Caki2 (cell line): Measurements from ENCODE around the gene CBR3. TPM values are rescaled to one million over a fixed set of nuclear protein-coding genes. Genes with fewer than 3 reads are reported as not detected.
"Not testable (repeated sequence)": the region's sequence is repeated elsewhere in the genome, so short reads cannot be mapped to it uniquely, and the experiment has no call there.

Experiments
- DNase-seq: peaks from one replicate; pipeline ENCODE4 v3.0.0-alpha.2; 2015; ENCODE audit warnings: low read depth
- in situ Hi-C: cut with HindIII; loops from 2 replicates; pipeline ENCODE4 v1.10.0; 2016; ENCODE audit warnings: low sequenced_read_pairs, low pct_unique_long_range_greater_than_20kb, mixed read lengths
- total RNA-seq: library from RNA; depleted of rRNA; stranded (reverse); fragments of >200 nt; shearing (Covaris generic); gene quantifications from 2 replicates; pipeline ENCODE4 v1.2.3, GENCODE V29; 2014; ENCODE audit warnings: low replicate concordance

Gene CBR3
- total RNA-seq, 1 experiment from 2014 or later = 25.5 TPM

DNA sequence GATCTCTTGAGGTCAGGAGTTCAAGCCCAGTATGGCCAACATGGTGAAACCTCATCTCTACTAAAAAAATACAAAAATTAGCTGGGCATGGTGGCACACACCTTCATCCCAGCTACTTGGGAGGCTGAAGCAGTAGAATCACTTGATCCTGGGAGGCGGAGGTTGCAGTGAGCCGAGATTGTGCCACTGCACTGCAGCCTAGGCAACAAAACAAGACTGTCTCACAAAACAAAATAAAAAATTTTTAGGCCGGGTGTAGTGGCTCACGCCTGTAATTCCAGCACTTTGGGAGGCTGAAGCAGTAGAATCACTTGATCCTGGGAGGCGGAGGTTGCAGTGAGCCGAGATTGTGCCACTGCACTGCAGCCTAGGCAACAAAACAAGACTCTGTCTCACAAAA is 9.4 kb downstream of the CBR3 start:
- DNase-seq, in situ Hi-C loops: not testable (repeated sequence)

DNA sequence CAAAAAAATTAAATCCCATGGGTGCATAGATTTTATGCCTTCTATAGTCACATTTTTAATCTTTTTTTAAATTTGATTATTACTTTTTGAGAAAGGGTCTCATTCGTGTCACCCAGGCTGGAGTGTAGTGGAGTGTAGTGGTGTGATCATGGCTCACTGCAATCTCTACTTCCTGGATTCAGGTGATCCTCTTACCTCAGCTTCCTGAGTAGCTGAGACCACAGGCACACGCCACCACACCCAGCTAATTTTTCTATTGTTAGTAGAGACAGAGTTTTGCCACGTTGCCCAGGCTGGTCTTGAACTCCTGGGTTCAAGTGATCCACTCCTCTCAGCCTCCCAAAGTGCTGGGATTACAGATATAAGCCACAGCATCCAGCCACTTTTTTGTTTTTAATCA is 10.4 kb downstream of the CBR3 start:
- in situ Hi-C loops = no loop called here
- DNase-seq = no peak

DNA sequence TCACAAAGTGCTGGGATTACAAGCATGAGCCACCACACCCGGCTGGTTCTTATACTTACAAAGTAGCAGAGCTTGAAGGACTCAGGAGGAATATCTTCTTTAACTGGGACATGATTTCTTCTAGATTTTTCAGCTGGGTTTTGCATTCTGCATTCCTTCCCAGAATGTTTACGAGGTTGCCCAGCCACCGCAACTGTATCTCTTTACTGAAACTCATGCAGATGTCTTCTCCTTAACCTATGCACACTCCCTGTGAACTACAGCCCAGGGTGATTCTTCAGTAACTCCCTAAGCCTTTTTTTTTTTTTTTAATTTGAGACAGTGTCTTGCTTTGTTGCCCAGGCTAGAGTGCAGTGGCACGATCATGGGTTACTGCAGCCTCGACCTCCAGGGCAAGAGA is 13.0 kb downstream of the CBR3 start:
- DNase-seq = no peak
- in situ Hi-C loops = no loop called here

DNA sequence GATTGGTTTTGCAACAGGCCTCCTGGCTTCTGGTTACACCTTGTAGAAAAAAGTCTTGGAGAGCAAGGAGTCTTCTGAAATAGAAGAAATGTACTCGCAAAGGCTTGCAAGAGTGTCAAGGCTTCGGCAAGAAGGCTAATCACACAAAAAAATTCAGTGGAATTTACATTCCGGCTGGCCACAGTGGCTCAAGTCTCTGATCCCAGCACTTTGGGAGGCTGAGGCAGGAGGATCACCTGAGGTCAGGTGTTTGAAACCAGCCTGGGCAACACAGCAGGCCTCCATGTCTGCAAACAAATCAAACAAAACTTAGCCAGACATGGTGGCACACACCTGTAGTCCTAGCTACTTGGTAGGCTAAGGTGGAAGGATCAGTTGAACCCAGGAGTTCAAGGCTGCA is 14.0 kb downstream of the CBR3 start:
- DNase-seq = no peak
- in situ Hi-C loops = no loop called here

DNA sequence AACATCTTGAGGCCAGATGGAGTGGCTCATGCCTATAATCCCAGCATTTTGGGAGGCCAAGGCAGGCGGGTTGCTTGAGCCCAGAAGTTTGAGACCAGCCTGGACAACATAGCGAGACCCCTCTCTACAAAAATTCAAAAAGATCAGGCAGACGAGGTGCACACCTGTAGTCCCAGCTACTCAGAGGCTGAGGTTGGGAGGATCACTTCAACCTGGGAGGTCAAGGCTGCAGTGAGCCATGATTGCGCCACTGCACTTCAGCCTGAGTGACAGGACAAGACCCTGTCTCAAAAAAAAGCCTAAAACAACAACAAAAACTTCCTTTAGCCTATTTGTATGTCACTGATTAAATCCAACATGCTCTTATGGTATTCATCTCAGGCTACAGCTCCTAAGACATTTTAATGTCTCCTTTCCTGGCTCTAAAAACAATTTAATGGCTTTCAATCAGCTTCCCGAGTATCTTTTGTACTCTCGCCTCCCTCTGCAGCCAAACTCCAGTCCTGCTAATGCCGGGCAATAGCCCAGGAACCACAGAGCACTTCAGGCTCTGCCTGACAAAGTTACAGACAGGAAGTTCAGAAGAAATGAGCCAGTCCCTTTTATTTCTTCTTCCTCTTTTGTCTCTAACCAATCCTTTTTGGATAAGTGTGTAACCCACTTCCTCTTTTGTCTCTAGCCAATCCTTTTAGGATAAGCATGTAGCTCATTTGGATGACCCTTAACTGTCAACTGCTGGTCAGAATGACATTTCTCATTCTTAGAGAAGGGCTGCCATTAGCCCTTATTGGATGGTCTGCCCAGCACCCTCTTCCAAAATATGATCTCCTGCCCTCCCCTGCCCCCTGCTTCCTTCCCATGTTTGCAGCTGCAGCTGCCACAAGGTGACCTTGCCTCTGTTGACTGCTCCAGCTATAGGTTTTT is 15.2 kb downstream of the CBR3 start:
- in situ Hi-C loops = no loop called here
- no peak for DNase-seq

DNA sequence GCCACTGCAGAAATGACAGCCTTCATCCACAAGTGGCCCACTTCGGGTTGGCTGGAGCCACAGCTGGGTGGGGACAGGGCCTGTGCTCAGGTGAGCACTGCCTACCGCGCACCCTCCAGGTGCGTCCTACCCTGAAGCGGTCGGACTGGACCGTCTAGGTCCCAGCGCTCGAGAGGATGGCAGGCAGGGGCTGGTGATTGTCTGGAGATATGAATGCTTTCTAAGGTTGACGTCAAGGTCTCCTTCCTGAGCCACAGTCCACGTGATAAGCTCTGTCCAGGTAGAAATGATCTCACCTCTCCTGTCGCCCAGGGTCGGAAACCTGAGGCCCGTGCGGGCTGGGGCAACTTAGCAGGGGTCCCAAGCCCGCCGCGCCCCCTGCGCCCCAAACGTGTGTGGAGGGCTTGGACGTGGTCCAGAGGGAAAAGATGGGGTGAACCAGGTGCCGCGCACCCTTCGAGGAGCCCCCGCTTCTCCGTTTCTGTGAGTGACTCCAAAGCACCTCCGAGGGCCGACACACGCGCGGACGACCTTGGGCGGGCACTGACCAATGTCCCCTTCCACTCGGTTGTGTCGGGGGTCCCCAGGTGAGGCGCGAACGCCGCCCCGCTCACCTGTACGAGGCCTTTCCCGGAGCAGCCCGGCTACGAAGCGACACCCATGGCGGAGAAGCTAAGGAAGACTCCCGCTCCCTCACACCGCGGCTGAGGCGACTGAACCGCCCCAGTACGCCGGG is 20.9 kb downstream of the CBR3 start:
- in situ Hi-C loops = no loop called here
- DNase-seq = no peak

DNA sequence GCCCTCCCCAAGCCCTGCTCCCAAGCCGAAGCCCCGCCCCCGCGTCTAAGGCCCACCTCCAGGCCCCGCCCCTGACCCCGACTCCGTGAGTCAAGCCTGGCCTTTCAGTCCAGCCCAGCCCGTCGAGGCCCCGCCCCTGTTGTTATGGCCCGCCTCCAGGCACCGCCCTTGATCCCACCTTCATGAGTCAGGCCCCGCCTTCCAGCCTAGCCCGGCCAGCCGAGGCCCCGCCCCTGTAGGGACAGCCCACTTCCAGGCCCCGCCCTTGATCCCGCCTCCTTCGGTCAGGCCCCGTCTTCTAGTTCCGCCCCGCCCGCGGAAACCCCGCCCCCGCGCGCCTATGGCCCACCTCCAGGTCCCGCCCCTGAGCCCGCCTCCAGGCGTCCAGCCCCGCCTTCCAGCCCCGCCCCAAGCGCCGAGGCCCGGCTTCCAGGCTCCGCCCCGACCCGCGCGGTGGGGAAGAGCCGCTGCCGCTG is 21.5 kb downstream of the CBR3 start:
- DNase-seq = peak; percentile 96
- in situ Hi-C loops = no loop called here

DNA sequence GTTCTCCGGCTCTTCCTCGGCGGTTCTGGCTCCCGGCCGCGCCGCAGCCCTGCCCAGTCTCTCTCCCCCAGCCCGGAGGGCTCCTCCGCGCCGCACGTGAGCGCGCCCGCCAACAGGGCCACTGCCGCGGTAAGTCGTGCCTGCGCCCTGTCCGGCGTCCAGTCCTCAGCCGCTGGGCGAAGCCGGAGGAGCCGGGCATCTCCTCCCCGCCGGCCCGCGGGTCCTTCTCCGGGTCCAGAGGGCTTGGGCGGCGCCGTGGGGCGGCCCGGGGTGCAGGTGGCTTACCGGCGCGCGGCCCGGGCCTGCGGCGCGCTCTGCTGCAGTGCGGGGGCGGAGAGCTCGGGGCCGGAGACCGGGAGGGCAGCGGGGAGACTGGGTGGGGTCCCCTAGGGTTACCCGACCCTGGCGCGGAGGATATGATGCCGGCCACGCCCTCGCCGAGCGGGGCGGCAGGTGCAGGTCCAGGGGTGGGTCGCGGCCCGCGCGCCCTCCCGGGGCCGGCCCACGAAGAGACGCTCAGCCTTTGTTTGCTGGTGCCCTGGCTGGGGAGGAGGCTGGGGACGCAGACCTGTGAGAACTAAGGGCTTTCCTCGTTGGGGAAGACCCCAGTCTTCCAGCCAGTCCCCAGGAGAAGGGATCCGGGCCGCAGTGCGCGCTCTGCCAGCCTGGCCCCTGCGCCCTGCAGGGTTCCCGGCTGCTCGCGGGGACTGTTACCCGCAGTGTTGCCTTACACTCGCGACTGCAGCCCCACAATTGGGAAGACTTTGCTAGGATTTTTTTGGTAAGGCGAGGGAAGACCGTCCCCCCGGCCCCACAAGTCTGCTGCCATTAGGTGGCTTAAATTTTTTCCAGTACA is 22.2 kb downstream of the CBR3 start, which contains the start of gene DOP1B:
Gene DOP1B (plus strand): TSS at position 10 of the 856 bp plus-strand sequence. CDS start 7,910 bp downstream, outside the sequence.
- in situ Hi-C loops = no loop called here
- DNase-seq = no peak

DNA sequence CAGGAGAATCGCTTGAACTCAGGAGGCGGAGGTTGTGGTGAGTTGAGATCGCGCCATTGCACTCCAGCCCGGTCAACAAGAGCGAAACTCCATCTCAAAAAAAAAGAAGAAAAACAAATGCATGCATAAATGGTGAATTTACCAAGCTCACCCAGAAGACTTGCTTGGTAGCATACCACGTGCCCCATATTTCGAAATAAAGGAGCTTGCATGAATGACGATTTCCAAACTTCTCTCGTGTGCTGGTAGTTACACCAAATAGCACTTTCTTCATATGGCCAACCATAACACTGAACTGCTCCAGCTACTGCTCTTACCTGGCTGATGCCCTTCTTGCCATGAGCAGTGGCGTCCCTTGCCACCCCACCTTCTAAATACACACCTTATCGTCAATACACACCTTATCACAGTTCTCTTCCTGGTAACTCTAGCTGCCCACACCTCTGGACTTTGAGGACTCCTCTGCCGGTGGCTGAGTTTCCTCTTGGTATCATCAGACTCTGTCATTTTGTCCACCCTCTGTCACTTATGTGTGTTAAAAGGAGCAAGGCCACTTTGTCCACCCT is 24.6 kb downstream of the CBR3 start:
- in situ Hi-C loops = no loop called here
- no peak for DNase-seq

DNA sequence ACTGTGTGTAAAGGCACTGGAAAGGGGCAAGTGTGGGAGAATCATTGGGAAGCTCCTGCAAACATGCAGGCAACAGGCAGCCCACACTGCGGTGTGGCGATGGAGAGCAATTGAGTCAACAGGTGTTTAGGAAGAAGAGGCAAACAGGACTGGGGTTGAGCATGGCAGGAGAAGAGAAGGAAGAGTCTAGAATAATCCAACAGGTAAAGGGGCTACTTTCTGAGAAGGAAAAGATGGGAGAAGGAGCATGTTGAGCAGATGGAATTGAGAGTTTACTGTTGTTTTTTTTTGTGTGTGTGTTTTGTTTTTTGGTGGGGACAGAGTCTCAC is 25.9 kb downstream of the CBR3 start:
- DNase-seq = no peak
- in situ Hi-C loops = no loop called here

DNA sequence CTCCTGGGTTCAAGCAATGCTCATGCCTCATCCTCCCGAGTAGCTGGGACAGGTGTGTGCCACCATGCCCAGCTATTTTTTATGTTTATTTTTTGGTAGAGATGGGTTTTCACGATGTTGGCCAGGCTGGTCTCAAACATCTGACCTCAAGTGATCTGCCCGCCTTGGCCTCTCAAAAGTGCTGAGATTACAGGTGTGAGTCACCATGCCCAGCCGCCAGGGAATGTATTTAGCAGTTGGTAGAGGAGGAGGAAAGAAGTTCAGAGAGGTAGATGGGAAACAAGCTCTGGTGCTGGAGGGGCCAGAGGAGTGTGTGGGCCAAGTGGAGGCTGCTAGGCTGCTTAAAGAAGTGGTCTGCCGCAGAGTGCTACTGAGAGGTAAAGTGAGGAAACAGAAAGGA is 27.8 kb downstream of the CBR3 start:
- in situ Hi-C loops = no loop called here
- DNase-seq = no peak

DNA sequence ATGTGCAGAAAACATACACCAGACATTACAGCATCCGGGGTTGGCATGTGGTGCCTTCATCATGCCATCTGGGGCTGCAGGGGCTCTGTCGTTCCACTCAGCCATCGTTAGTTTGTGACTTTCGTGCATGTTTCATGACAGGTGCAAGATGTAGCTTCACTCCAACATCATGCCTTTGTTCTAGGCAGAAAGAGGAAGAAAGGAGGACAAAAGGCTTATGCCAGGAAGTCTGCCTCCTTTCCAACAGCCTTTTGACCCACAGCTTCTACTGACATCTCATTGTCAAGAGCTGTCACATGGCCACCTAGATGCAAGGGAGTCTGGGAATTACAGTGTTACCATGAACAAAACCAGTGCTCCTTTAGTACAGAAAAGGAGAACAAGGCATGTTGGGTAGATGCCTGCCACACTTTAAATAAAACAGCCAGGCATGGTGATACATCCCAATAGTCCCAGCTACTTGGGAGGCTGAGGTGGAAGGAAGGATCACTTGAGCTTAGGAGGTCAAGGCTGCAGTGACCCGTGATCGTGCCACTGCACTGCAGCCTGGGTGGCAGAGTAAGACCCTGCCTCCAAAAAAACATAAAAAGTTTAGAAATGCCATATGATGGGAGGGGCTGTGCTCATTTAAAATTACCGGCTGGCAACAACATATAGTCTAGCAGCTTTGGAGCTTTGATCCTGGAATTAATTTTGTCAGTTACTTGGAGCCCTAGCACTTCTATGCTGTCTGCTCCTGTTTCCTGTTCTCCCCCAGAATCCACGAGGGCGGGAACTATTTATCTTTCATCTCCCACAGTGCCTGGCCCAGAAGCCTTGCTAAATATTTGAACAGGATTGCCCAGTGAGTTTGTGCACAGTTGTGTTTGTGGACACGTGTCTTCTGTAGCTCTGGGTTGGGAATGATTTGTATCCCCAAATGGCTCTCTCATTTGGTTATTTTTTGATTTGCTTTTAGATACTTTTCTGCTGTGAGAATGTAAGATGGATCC is 29.2 kb downstream of the CBR3 start:
- DNase-seq = no peak
- in situ Hi-C loops = no loop called here

DNA sequence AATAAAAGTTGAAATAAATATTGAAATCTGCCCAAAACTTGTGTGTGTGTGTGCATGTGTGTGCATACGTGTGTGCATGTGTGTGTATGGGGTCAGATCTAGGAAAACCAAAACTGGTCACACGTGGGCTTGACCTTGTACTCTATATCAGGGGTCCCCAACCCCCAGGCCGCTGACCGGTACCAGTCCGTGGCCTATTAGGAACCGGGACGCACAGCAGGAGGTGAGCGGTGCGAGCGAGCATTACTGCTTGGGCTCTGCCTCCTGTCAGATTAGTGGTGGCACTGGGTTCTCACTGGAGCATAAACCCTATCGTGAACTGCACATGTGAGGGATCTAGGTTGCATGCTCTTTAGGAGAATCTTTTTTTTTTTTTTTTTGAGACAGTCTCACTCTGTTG is 30.5 kb downstream of the CBR3 start:
- DNase-seq = no peak
- in situ Hi-C loops = no loop called here

DNA sequence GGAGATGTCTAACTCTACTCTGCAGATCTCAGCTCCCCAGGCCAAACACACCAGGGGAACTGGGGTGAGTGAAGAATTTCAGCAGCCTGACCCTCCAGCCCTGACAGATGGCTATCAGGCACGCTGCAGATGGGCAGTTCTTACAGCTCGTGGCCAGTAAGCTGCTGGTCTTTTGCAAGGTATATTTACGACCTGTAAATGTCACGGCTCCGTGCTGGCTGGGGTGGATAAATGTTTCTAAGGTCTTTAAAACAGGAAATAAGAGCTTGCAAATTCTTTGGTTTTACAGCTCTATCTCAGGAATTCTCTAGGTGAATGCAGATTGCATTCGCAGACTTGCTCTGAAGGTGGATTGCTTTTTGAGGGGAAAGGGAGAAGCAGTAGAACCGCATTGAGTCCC is 31.8 kb downstream of the CBR3 start:
- in situ Hi-C loops = no loop called here
- no peak for DNase-seq

DNA sequence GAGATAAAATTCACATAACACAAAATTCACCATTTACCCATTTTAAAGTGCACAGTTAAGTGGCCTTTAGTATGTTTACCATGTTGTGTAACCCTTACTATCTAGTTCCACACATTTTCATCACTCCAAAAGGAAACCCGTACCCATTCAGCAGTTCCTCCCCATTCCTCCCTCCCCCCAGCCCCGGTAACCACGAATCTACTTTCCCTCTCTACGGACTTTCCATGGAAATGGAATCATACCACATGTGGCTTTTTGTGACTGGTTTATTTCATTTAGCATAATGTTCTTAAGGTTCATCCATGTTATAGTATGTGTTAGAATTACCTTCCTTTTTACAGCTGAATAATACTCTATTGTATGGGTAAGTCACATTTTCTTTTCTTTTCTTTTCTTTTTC is 32.7 kb downstream of the CBR3 start:
- in situ Hi-C loops = no loop called here
- DNase-seq = no peak

DNA sequence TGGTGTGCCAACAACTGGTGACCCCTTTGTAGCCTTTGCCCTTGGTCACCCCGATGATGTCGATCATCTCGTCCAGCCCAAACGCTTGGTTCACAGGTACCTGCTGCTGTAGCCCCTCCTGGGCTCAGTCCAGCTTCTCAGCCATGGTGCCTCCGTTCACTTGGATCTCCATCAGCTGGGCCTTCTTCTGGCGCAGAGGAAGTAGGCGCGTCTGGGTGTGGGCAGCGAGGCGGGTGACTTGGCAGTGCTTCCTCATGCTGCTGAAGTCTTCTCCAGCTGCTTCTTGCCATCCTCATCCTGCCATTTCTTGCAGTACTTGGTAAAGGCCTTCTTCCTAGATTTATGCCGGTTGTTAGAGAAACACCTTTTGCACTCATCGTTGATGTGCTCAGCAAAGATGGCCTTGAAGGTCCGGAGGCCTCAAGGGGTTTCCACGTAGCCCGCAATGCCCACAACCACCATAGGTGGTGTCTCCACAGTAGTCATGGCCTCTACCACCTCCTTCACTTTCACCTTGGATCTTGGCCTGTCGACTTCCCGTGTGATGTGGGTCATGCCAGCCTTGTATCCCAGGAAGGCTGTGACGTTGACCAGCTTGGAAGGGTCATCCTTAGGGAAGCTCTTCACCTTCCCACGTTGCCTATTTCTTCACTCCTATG is 34.7 kb downstream of the CBR3 start:
- DNase-seq = no peak
- in situ Hi-C loops = no loop called here

DNA sequence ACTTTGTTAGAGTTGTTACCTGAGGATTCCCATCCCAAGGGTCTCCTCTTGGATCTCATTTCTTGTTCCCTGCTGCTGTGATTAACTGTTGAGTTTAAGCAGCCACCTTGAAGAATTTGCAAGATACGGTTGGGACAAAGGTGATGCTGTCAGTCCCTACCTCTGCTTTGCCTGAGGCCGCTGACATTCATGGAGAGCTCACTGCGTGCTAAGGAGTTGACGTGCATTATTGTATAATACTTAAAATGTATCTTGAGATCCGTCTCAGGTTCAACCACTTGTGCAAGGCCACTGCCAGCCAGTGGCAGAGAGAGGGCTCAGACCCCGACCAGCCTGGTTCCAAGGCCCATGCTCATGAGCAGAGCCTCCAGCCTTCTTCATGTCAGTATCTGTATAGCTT is 35.9 kb downstream of the CBR3 start:
- no peak for DNase-seq
- in situ Hi-C loops = no loop called here
